CD4-positive, alpha-beta T cell treated with Interleukin-12 subunit alpha and Interleukin-12 subunit beta, for 1 hour (primary cell): ENCODE results near the gene ZBP1.

ENCODE experiments used
- DNase-seq: peaks from one replicate; pipeline ENCODE4 v3.0.0-alpha.2; 2020

Gene ZBP1

GRCh38 chr20:57657535-57658446, 37.6 kb upstream of the ZBP1 start:
- DNase-seq: peak; percentile 58

- no peak for DNase-seq
Observed at GRCh38 chr20:57656821-57657534, 36.8 kb upstream of the ZBP1 start.

- no peak for DNase-seq
Observed at GRCh38 chr20:57656252-57656820, 36.1 kb upstream of the ZBP1 start.

- no peak for DNase-seq
Observed at GRCh38 chr20:57655809-57656155, 35.6 kb upstream of the ZBP1 start.

GRCh38 chr20:57654998-57655808, 35.0 kb upstream of the ZBP1 start:
- DNase-seq: no peak

GRCh38 chr20:57654363-57654997, 34.3 kb upstream of the ZBP1 start:
- peak; percentile 70 for DNase-seq

- no peak for DNase-seq
Observed at GRCh38 chr20:57653910-57654309, 33.7 kb upstream of the ZBP1 start.

GRCh38 chr20:57653546-57653900, 33.3 kb upstream of the ZBP1 start:
- DNase-seq: no peak

- no peak for DNase-seq
Observed at GRCh38 chr20:57652606-57653545, 32.6 kb upstream of the ZBP1 start.

GRCh38 chr20:57651881-57652605, 31.8 kb upstream of the ZBP1 start:
- no peak for DNase-seq

GRCh38 chr20:57650756-57651483, 30.7 kb upstream of the ZBP1 start:
- no peak for DNase-seq

- DNase-seq: no peak
Observed at GRCh38 chr20:57650266-57650665, 30.0 kb upstream of the ZBP1 start.

- DNase-seq: no peak
Observed at GRCh38 chr20:57649617-57650015, 29.4 kb upstream of the ZBP1 start.

GRCh38 chr20:57648878-57649616, 28.8 kb upstream of the ZBP1 start:
- DNase-seq: no peak

- no peak for DNase-seq
Observed at GRCh38 chr20:57647933-57648785, 27.9 kb upstream of the ZBP1 start.

GRCh38 chr20:57647006-57647932, 27.0 kb upstream of the ZBP1 start:
- no peak for DNase-seq

- no peak for DNase-seq
Observed at GRCh38 chr20:57638895-57639236, 18.6 kb upstream of the ZBP1 start.
